HG03354 (cell line): Measurements from ENCODE around the gene FBLN5.
"Not testable (repeated sequence)": the region's sequence is repeated elsewhere in the genome, so short reads cannot be mapped to it uniquely, and the experiment has no call there.

Experiments
- ATAC-seq: cut with Tn5 transposase; IDR thresholded peaks from one replicate; pipeline ENCODE4 v1.9.1; 2021; ENCODE audit warnings: mild to moderate bottlenecking; ENCODE audit not compliant: unreplicated experiment, poor library complexity, severe bottlenecking

FBLN5 gene

DNA sequence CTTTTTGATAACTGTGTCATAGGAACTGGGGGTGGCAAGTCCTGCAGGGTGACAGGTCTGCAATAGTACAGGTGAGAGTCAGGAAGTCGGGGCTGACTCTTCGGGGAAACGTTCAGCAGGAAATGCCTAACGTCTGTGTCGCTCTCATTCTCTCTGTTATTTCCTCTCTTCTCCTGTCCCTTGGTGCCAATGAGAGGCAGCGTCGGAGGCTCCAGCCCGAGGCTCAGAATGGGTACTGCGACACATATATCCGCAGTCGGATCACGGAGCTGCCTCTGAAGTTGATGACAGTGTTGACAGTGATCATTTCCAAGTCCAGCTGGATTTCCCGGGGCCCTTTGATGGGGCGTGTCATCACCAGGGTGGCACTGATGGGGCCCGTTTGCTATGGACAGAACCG is 77.5 kb downstream of the FBLN5 start:
- ATAC-seq = no peak

DNA sequence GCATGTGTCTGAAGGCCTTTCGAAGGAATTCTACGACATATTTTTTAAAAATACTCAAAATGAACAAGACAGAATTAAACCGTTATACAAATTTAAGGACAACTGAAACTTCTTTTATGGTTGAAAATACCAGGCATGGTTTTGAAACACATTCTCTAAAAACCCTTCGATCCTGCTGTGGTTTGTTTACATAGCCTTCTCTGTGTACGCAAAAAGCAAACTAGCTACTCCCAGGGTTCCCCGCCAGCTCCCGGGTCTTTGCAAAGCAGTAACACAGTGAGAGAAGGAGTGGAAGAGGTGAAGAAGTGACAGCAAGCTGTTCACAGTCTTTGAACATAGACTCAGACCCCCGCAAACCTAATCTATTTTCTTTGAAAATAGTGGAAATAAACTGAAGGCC is 77.9 kb downstream of the FBLN5 start:
- no peak for ATAC-seq

DNA sequence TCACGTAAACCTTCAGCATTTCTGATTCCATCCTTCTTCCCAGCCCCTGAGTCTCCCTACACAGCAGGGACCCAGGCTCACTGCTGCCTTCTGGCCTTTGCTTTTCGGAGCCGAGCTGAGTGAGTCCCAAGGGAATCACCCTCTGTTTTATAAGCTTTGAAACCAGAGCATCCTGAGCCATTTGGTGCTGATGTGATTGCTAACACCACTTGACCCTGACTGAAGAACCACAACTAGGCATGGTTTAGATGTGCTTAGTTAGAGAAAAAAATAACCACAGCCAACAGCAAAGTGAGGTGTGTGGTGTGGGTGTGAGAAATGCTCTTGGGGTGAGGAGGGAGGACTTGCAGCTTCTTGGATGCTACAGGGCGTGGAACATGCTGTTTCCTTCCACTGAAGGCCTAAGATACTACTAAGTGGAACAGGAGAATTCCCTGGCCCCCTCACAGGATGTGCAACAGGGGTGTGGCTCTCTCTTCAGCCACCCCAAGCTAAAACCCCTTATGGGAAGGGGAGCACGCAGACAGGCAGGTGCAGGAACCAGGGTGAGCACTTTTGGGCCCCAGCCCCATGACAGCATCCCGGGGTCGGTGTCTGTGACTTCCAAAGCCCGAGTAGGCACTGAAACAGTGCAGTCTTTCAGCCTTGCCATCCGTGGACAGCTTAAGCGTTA is 80.0 kb downstream of the FBLN5 start, which contains the start of gene TC2N:
Gene TC2N, minus strand, starts transcription at position 221 of the 673 bp plus-strand sequence. CDS start 53,767 bp downstream, outside the sequence.
- no peak for ATAC-seq

DNA sequence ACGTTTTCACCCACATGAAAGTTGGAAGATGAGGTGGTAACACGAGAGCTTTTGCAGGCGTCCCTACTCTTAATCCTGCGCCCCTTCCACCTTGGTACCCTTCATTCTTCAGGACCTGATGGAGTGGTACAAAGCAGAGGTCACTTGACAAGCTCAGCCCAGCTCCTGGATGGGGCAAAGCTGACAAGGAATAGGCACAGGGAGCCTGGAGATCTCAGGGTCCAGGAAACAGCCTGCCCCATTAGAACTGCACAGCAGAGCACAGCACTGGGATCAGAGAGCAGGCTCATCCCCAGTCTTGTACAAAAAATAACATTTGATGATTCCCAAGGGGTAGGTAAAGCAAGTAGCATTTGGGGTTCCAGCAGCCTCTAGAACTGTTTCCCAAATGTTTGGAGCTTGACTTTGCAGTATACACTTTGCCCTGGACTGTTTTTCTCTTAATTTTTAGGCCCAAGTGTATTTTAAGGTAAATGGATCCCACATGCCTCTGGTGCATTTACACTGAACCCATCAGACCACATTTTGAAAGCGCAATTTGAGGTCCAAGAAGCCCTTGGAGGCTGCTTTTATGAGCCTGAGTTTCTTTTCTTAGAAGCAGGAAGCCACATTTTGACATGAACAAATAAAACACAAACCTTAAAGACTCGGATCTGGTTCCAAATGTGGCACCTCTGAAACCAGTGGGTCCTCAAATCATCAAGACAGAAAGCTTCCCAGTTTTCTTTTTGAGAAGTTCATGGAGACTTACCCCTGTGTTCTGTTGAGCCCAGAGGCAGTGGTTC is 80.8 kb downstream of the FBLN5 start:
- no peak for ATAC-seq

DNA sequence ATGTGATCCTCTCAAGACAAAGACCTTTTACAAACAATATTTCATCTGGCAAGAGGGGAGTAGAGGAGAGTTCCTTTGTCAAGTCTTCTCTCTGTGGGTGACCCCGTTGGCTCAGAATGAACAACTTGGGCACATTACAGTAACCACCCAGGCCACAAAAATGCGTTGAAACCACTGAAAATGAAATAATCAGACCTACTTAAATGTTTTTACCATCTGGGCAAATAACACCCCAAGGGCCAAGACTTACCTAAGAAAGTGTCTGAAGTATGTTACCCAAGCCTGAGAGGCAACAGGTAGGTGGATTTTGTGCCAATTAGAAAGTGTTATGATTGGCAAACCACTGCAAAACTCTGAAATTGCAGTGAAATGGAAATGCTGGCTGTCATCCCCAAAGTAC is 81.4 kb downstream of the FBLN5 start:
- no peak for ATAC-seq

DNA sequence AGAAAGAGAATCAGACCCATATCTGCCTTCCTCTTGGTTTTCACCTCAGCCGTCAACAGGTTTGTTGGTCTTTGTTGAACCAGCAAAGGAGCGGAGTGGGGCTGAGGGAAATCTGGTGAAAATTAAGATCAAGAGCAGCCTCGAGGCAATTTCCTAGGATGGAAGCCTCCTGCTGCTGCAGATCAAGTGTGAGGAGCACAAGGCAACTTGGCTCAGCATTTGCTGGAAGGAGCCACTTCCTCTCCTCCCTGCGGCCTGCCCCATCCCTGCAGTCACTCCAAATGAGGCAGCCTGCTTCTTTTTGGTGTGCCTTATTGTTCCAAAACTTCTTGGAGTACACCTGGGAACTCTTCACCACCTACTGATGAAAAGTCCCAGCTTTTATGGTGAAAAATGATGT is 85.1 kb downstream of the FBLN5 start:
- no peak for ATAC-seq

DNA sequence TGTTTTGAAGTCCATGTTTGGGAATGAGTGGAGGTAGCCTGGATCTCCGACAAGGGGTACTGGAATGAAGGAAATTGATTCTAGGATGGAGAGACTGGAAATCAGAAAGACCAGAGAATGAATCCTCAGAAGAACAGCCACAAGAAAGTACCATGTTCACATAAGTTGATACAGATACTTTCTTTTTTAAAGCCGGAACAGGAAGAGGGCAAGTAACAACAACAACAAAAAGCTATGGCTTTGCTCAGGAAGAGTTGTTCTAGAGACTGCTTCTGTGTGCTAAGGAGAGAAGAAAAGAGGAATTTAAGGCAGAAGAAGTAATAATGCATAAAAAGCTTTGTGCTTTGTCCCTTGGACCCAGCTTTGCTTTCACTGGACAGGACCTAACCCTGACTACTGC is 86.4 kb downstream of the FBLN5 start:
- no peak for ATAC-seq

DNA sequence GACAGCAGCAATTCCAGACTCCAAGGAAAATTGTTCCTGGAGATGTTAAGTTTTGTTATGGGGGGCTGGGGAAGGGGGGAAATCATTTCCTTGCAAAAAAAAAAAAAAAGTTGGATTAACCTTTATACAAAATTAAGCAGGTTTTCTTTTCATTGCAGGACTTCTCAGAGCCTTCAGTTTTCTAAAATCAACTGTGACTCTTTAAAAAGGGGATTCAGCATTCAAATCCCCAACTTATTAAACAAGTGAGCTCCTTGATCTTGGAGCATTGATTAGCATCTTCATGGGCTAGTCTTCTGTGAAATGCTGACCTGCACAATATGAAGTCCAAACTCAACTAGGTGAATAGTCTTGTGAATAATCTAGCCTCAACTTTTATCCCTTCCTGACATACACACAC is 87.3 kb downstream of the FBLN5 start:
- no peak for ATAC-seq

DNA sequence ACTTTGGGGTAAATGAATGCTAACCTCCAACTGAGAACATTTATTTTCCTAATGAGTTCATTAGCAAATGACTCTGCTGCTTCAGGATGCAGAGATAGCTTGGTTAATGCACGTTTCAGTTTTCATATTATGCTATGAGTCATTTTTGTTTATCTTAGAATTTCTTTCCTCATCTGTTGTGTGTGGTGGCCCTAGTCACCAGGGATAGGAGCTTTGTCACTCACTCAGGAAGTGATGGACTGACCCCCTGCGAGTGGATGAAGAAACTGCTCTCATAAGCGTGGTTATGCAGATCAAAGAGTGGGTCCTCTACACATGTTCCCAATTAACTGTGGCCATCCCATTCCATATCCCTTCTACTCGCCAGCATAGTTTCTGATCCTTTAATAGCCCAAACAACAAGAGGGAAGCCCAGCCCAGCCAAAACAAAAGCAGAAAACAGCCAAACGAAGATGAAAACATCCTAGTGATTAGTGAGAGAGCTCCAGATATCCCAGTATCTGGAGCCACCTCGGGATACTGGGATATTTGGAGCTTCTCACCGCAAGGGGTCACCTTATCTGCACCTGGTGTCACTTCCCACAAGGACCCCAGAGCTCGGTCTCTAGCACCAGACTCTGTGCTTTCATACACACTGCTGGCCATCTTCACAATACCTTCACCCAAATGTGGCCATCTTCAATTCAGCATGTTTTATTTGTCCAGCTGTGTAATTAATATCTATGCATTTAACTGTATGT is 88.8 kb downstream of the FBLN5 start:
- ATAC-seq = peak; percentile 88

DNA sequence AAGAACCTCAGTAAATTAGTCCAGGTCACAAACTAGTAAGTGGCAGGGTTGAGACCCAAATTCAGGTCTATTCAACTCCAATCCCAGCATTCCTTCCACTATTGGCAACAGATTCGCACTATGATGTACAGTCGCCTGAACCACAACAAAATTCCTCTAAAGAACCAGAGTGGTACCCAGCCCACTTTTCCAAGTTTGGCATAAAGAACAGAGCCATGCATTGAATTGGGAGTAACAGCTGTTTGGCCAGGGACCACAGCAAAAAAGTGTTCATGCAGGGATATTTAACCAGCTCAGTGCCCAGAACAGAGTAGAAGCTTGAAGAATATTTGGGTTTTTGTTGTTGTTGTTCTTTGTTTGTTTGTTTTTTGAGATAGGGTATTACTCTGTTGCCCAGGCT is 89.9 kb downstream of the FBLN5 start:
- no peak for ATAC-seq

DNA sequence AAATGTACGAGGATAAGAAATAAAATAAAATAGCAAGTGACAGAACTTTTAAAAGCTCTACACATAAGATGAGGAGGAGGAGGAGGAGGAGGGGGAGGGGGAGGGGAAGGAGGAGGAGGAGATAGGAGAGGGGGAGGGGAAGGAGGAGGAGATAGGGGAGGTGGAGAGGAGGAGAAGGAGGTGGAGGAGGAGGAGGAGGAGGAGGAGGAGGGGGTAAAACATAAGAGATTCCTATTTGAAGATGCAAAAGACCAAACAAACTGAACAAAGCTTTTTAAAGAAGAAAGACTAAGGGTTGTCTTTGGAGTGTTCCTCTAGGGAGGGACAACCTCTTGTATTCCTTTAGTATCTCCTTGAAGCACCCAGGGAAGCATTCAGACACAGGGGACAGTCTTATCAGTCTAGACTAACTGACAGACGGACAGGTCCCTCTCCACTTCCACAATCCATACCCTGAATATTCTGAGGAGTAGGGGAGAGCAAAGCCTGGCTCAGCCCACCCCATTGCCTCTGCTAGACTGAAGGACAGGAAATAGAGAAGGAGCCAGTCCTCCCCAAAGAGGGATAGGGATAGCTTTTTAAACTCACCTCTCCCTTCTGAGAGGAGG is 93.1 kb downstream of the FBLN5 start:
- no peak for ATAC-seq

DNA sequence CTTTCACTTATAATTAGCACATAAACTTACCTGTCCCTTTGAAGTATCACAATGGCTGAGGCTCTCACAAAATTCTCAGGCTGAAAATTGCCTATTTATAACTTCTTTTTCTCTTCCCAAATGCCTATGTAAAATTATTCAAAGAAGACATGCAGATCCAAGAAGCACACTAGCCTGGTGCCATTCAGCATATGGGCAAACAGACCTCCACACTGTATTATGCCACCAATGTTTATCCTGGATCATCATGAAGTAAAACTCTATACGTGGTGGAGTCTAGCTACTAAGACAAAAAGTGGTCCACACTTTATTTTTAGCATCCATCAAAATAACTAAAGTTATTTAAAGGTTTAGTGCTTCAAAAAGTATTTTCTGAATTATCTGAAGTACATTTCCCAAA is 95.9 kb downstream of the FBLN5 start:
- no peak for ATAC-seq

DNA sequence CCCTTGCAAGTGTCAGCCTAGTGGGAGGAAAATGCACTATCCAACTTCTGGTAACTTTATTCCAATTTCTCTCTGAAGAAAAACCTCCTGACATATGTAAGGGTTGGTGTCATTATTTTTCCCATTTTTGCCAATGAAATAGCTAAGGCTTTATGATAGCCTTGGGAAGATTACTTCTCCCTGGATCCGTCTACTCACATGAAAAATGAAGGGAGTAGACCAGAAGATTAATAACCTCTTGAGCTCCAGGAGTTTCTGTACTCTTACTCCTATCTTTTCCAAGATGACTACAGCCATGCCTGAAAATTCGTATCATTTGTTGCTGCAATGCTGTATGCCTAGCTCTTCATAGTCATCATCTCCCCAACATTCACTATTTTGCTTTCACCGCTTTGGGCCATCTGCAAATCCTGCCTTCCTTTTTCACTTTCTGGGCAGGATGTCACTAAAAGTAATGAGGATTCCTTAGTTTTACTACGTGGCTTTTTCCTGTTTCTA is 98.9 kb downstream of the FBLN5 start:
- ATAC-seq = no peak

DNA sequence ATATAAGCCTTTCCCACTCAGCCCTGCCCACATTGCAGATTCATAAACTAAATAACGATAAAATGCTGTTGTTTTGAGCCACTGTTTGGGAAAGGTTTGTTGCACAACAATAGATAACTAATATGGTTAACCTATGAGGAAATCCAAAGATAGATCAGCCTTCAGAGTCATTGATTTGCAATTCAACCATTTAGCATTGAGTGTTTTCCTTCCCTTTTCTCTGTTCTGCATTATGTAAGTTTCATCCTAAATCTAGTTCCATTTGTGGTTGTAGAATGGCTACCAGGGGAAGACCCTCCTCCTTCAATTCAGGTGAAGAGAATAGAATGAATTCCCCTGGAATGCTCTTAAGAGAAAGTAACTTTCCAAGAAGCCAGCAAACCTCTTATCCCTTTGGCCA is 99.8 kb downstream of the FBLN5 start:
- ATAC-seq = no peak

DNA sequence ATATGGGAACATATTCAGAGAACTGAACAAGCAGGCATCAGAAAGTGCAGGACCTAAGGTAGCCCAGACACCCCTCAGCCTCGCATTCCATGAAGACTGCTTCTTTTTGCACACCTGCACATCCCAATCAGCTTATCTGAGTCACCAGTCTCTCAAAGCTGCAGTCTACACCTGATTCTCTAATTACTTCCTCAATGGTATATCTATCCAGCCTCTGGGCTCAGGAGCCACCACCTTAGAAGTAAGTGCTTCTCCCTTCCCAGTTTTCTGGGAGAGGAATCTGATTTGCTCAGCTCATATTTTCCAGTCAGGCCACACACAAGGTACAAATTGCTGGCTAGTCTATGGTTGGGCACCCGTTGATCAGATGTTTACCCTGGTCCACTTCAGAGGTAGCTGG is 101.8 kb downstream of the FBLN5 start:
- no peak for ATAC-seq

DNA sequence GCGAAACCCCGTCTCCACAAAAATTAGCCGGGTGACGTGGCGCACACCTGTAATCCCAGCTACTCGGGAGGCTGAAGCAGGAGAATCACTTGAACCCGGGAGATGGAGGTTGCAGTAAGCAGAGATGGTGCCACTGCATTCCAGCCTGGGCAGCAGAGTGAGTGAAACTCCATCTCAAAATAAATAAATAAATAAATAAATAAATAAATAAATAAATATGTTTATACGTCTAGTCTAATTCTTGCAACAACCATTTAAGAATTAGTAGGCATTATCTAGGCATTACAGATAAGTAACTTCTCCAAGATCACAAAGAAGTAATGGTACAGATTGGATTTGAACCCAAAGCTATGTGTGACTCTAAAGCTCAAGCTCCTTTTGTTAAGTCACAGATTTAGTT is 102.4 kb downstream of the FBLN5 start:
- not testable (repeated sequence) for ATAC-seq

DNA sequence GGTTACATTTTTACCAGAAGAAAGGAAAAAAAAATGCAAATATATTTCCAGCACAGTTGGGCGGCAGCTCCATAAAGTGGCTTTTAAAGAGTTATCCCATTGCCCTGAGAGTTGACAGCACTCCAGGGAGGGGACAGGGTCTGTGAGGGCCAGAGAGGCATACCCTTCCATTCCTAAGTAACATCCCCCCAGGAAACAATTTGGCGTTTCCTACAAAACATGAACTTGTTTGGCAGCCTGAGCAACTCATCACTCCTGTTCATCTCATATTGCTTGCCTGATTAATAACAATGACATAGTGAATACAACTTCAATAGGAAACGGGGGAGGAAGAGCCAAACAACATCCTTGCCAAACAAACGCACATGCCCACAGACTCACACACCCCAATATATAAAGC is 103.5 kb downstream of the FBLN5 start:
- no peak for ATAC-seq

DNA sequence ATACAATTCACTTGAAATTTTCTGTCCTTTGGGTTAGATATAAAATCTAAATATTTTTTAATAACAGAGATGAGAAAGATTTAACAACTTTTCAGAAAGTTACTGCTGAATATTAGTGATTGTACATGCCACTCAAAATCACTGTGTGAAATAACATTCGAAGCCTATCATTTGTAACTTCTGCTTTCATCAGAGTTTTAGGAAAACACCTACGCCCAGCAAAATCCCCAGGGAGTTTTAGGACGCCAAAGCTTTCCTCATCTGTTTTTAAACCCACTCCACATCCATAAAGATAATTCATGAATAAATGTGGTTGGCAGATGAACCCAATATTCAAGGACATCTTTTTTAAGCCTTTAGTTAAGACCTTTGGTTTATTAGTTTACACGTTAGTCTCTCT is 104.1 kb downstream of the FBLN5 start:
- ATAC-seq = no peak

DNA sequence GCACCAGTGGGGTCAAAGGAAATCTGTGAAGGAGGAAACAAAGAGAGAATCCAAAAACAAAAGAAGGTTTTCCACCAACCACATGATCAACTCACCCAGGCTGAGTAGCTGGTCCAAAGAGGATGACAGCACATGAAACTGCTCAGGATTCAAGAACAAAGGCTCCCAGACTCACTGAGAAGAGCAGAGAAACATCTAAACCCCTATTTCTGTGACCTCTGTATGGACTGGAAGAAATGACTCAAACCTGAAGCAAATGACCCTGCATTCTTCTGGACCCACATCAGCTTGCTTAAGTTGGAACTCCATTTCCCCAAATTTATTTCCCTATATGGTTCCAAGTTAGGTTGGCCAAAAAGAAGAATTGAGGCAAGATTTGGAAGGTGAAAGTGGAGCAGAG is 106.4 kb downstream of the FBLN5 start:
- no peak for ATAC-seq

DNA sequence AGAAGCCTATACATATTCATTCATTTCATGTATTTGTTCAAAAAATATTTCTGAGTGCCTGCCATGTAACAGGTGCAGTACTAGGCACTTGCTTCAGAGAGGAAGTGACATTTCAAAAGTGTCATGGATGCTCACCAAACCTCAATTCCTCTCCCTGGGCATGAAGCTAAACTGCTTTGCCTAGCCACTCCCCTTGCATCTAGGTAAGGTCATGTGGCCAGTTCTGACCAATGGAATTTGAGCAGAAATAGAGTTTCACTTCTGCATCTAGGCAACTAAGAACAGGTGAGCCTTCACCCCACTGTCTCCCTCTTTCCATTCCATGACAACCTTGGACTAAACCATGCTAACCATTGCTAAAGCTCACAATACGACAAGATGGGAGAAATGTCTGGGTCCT is 107.7 kb downstream of the FBLN5 start:
- peak; percentile 38 for ATAC-seq
